Neuronal stem cell (in vitro differentiated cells): ENCODE data around the gene RIPPLY2.

Source experiments
- DNase-seq: peaks from one replicate; pipeline ENCODE4 v3.0.0-alpha.2; 2013; ENCODE audit warnings: low spot score
- H2AFZ ChIP-seq: one replicate; pipeline ENCODE4 v1.6.1; 2013; ENCODE audit warnings: mild to moderate bottlenecking, low read length, inconsistent platforms
- H2AK5ac ChIP-seq: 2 replicates; pipeline ENCODE4 v1.6.1; 2013; ENCODE audit warnings: low read depth, mild to moderate bottlenecking, inconsistent platforms, low read length, moderate library complexity, mixed read lengths
- H2BK120ac ChIP-seq: 2 replicates; pipeline ENCODE4 v1.6.1; 2013; ENCODE audit warnings: low read depth, mild to moderate bottlenecking, inconsistent platforms, low read length, moderate library complexity, mixed read lengths
- H2BK12ac ChIP-seq: one replicate; pipeline ENCODE4 v1.6.1; 2013; ENCODE audit warnings: low read length, inconsistent platforms
- H2BK15ac ChIP-seq: 2 replicates; pipeline ENCODE4 v1.6.1; 2013; ENCODE audit warnings: mild to moderate bottlenecking, low read length, inconsistent platforms, mixed read lengths
- H2BK5ac ChIP-seq: one replicate; pipeline ENCODE4 v1.6.1; 2013; ENCODE audit warnings: inconsistent platforms, mild to moderate bottlenecking, low read length, moderate library complexity
- H3K14ac ChIP-seq: one replicate; pipeline ENCODE4 v1.6.1; 2013; ENCODE audit warnings: low read length, inconsistent platforms
- H3K18ac ChIP-seq: 2 replicates; pipeline ENCODE4 v1.6.1; 2013; ENCODE audit warnings: low read length, inconsistent platforms
- H3K23ac ChIP-seq: 2 replicates; pipeline ENCODE4 v1.6.1; 2013; ENCODE audit warnings: low read depth, mild to moderate bottlenecking, mixed read lengths, low read length, inconsistent platforms; ENCODE audit not compliant: poor library complexity
- H3K27ac ChIP-seq: replicated peaks from 3 replicates; pipeline ENCODE4 v1.5.1; 2013; ENCODE audit warnings: low read length, inconsistent platforms
- H3K27me3 ChIP-seq, 3 experiments: 2 replicates each; pipeline ENCODE4 v1.6.1; 2013; ENCODE audit warnings: low read length in 3 of 3, mild to moderate bottlenecking in 2 of 3, inconsistent platforms in 1 of 3, low read depth in 1 of 3, mixed read lengths in 1 of 3, moderate library complexity in 1 of 3; ENCODE audit not compliant: control insufficient read depth in 3 of 3, insufficient read depth in 3 of 3
- H3K36me3 ChIP-seq, 2 donors: replicated peaks in 1 of 2; 2 replicates each; pipeline ENCODE4 v1.6.1; 2013; ENCODE audit warnings: low read length in 2 of 2; ENCODE audit not compliant: control insufficient read depth in 2 of 2, insufficient read depth in 2 of 2
- H3K4ac ChIP-seq: 2 replicates; pipeline ENCODE4 v1.6.1; 2013; ENCODE audit warnings: inconsistent platforms, mild to moderate bottlenecking, low read length, moderate library complexity
- H3K4me1 ChIP-seq, 2 donors: 1 replicate in 1 of 2; 2 replicates in 1 of 2; pipeline ENCODE4 v1.6.1; 2013; ENCODE audit warnings: low read length in 2 of 2, low read depth in 1 of 2; ENCODE audit not compliant: control insufficient read depth in 2 of 2, insufficient read depth in 1 of 2
- H3K4me2 ChIP-seq: one replicate; pipeline ENCODE4 v1.6.1; 2013; ENCODE audit warnings: mild to moderate bottlenecking, low read length, inconsistent platforms; ENCODE audit not compliant: insufficient read depth, poor library complexity, severe bottlenecking
- H3K4me3 ChIP-seq, 2 donors: 2 replicates each; pipeline ENCODE4 v1.5.1; 2013; ENCODE audit warnings: low read length in 2 of 2, mild to moderate bottlenecking in 2 of 2, inconsistent platforms in 1 of 2, moderate library complexity in 1 of 2
- H3K79me1 ChIP-seq: one replicate; pipeline ENCODE4 v1.6.1; 2013; ENCODE audit warnings: low read depth, mild to moderate bottlenecking, inconsistent platforms, low read length, moderate library complexity
- H3K9ac ChIP-seq: one replicate; pipeline ENCODE4 v1.6.1; 2013; ENCODE audit warnings: mild to moderate bottlenecking, low read depth, low read length, inconsistent platforms; ENCODE audit not compliant: poor library complexity
- H3K9me3 ChIP-seq, 2 donors: replicated peaks in 1 of 2; 2 replicates each; pipeline versions ENCODE3 to v1.6.1; 2013; ENCODE audit warnings: low read length in 2 of 2, mild to moderate bottlenecking in 2 of 2, inconsistent platforms in 1 of 2, low read depth in 1 of 2, mixed read lengths in 1 of 2, moderate library complexity in 1 of 2; ENCODE audit not compliant: control insufficient read depth in 2 of 2, insufficient read depth in 1 of 2
- H4K8ac ChIP-seq: one replicate; pipeline ENCODE4 v1.6.1; 2013; ENCODE audit warnings: low read depth, mild to moderate bottlenecking, inconsistent platforms, low read length, moderate library complexity
- H4K91ac ChIP-seq: one replicate; pipeline ENCODE4 v1.6.1; 2013; ENCODE audit warnings: low read length, low read depth, mild to moderate bottlenecking, inconsistent platforms; ENCODE audit not compliant: poor library complexity
- WGBS, 2 donors: extraction: QIAGEN DNeasy Blood & Tissue Kit; methylation state at CpG; one replicate each; pipeline ENCODE4 v1.1.7; 2013; ENCODE audit warnings: missing lambda C conversion rate in 2 of 2, mixed read lengths in 1 of 2; ENCODE audit not compliant: insufficient read length in 2 of 2, insufficient replicate concordance in 1 of 2; ENCODE audit errors: extremely low coverage in 2 of 2; 5-methylcytosine and 5-hydroxymethylcytosine counted together

Gene RIPPLY2

DNA sequence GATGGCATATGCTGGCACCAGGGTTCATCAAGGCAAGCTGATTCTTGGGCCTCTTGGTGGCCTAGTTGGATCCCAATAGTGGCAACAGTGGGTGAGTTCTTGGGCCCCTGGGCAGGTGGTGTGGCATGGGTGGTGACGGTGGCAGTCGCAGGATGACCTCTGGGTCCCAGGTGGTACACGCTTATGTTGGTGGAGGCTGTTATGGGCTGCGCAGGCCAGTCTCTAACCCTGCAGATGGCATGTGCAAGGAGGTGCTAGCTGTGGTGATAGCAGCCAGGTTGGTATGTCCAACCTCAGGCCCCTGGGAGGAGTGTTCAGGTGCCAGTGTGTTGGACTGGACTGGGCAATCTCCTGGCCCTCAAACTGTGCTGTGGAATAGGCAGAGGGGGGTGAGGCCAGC lies 52.5 kb downstream of the RIPPLY2 start:
- WGBS, 2 donors: no CpG with 5 or more reads among the region's 4 CpGs
- no peak overlapping the region for H2BK5ac ChIP-seq

More for the DNA sequence above, 52.5 kb downstream of the RIPPLY2 start:
- H3K4ac ChIP-seq: no peak overlapping the region
- no peak overlapping the region for H3K23ac ChIP-seq
- no peak overlapping the region for H2BK12ac ChIP-seq
- DNase-seq: no peak
- H3K4me3 ChIP-seq: no peak overlapping the region
- H3K79me1 ChIP-seq: peaks cover 3% of the 10 kb centered on the region
- H4K8ac ChIP-seq: no peak overlapping the region
- no peak overlapping the region for H2AK5ac ChIP-seq
- H2BK15ac ChIP-seq: no peak overlapping the region
- no peak overlapping the region for H4K91ac ChIP-seq
- no peak overlapping the region for H2BK120ac ChIP-seq
- H3K27ac ChIP-seq: no peak overlapping the region
- no peak overlapping the region for H3K9ac ChIP-seq
- no peak overlapping the region for H3K4me2 ChIP-seq
- H3K27me3 ChIP-seq: no peaks in the 10 kb centered on the region
- H2AFZ ChIP-seq: no peak overlapping the region
- no peaks in the 10 kb centered on the region for H3K9me3 ChIP-seq
- H3K4me1 ChIP-seq: no peaks in the 10 kb centered on the region
- no peak overlapping the region for H3K18ac ChIP-seq
- H3K36me3 ChIP-seq: no peaks in the 10 kb centered on the region
- H3K14ac ChIP-seq: no peak overlapping the region
